ENCODE results near the gene MRPL11. TPM values are rescaled to one million over a fixed set of nuclear protein-coding genes. Genes with fewer than 3 reads are reported as not detected.
"Not testable (repeated sequence)": the region's sequence is repeated elsewhere in the genome, so short reads cannot be mapped to it uniquely, and the experiment has no call there.

MRPL11 gene
- total and polyA plus RNA-seq, 8 donors: 18.8 to 66.8 (median 40.6) TPM

DNA sequence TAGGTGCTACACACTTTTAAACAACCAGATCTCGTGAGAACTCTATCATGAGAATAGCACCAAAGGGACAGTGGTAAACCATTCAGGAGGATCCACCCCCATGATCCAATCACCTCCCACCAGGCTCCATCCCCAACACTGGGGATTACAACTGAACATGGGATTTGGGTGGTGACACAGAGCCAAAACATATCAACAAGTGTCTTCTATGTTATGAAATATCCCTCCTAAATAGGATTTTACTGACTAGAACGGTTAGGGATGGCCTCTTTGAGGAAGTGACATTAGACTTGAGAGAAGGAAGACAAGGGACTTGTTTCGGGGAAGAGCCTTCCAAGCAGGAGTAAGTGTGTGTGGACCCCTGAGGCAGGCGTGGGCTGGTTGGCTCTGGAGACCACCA, 11.9 kb upstream of the MRPL11 start:
- H3K27me3 ChIP-seq: no peaks in the 10 kb centered on the region
- H3K36me3 ChIP-seq: no peaks in the 10 kb centered on the region
- H3K27ac ChIP-seq: no peak overlapping the region
- no peak overlapping the region for H3K4me3 ChIP-seq
- TF ChIP-seq POLR2AphosphoS5 (IDR thresholded peaks at IDR 0.05): no peak
- TF ChIP-seq EP300 (IDR thresholded peaks at IDR 0.05): no peak
- no peak for TF ChIP-seq POLR2A (IDR thresholded peaks at IDR 0.05)
- TF ChIP-seq, protein P1, sequence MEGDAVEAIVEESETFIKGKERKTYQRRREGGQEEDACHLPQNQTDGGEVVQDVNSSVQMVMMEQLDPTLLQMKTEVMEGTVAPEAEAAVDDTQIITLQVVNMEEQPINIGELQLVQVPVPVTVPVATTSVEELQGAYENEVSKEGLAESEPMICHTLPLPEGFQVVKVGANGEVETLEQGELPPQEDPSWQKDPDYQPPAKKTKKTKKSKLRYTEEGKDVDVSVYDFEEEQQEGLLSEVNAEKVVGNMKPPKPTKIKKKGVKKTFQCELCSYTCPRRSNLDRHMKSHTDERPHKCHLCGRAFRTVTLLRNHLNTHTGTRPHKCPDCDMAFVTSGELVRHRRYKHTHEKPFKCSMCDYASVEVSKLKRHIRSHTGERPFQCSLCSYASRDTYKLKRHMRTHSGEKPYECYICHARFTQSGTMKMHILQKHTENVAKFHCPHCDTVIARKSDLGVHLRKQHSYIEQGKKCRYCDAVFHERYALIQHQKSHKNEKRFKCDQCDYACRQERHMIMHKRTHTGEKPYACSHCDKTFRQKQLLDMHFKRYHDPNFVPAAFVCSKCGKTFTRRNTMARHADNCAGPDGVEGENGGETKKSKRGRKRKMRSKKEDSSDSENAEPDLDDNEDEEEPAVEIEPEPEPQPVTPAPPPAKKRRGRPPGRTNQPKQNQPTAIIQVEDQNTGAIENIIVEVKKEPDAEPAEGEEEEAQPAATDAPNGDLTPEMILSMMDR (IDR thresholded peaks at IDR 0.05): no peak
- H3K4me1 ChIP-seq: no peaks in the 10 kb centered on the region
- H3K9me3 ChIP-seq: no peaks in the 10 kb centered on the region
- DNase-seq: no peak
- 62 to 75% (median 67%) methylated on average over 4 of the region's 4 CpGs for WGBS, 5 donors
- intact Hi-C loops (cut with DNase I; ENCODE audit: low total_unique reads): no loop called here

DNA sequence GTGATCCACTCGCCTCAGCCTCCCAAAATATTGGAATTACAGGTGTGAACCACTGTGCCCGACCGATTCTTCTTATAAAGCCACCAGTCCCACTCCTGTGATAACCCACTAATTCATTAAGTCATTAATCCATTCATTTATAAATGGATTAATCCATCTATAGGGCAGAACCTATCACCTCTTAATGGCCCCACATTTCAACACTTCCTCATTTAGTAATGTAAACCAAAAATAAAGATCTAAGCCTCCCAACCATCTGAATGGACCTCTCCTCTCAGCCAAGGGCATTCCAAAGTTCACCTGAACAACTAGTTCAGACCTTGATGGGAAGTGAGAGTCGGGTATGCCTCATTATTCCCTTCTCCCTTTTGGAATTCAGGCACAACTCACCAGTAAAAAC, 9.9 kb upstream of the MRPL11 start:
- WGBS, 5 donors: 66 to 76% (median 72%) methylated on average over 4 of the region's 4 CpGs

DNA sequence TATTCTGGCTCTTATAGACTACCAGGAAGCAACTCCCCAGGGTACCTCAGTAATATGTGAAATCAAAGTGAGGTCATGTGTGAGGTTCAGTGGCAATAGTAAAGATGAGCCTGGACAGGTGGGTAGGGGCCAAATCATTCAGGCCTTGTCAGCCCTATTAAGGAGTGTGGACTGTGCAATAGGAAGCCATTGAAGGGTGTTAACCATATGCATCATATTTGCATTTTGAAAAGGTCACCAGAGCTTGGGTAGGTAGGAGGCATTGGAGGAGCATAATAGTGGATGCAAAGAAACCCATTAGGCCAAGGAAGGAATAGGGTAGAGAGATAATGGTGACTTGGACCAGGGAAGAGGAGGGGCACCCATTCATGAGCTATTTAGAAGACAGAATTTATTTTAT, 8.4 kb upstream of the MRPL11 start:
- H3K4me3 ChIP-seq: no peak overlapping the region
- no peak for DNase-seq
- no peaks in the 10 kb centered on the region for H3K27me3 ChIP-seq
- TF ChIP-seq POLR2A (IDR thresholded peaks at IDR 0.05) (no peak), POLR2AphosphoS5 (IDR thresholded peaks at IDR 0.05) (no peak), EP300 (IDR thresholded peaks at IDR 0.05) (no peak)
- TF ChIP-seq, protein P1 (IDR thresholded peaks at IDR 0.05): no peak
- H3K27ac ChIP-seq: no peak overlapping the region
- intact Hi-C loops (cut with DNase I; ENCODE audit: low total_unique reads): no loop called here
- H3K36me3 ChIP-seq: no peaks in the 10 kb centered on the region
- no peaks in the 10 kb centered on the region for H3K4me1 ChIP-seq
- peaks cover 0 to 18% (median 11%) of the 10 kb centered on the region in 4 donors for H3K9me3 ChIP-seq

More for the DNA sequence above, 9.9 kb upstream of the MRPL11 start:
- DNase-seq: no peak
- Histone ChIP-seq H3K27me3 (no peaks in the 10 kb centered on the region), H3K4me3 (no peak overlapping the region), H3K27ac (no peak overlapping the region), H3K9me3 (peaks cover 0 to 8% (median 4%) of the 10 kb centered on the region in 4 donors), H3K4me1 (no peaks in the 10 kb centered on the region), H3K36me3 (no peaks in the 10 kb centered on the region)
- TF ChIP-seq POLR2AphosphoS5 (IDR thresholded peaks at IDR 0.05) (no peak), POLR2A (IDR thresholded peaks at IDR 0.05) (no peak), EP300 (IDR thresholded peaks at IDR 0.05) (no peak)
- TF ChIP-seq, protein P1 (IDR thresholded peaks at IDR 0.05): no peak
- intact Hi-C loops (cut with DNase I; ENCODE audit: low total_unique reads): no loop called here

DNA sequence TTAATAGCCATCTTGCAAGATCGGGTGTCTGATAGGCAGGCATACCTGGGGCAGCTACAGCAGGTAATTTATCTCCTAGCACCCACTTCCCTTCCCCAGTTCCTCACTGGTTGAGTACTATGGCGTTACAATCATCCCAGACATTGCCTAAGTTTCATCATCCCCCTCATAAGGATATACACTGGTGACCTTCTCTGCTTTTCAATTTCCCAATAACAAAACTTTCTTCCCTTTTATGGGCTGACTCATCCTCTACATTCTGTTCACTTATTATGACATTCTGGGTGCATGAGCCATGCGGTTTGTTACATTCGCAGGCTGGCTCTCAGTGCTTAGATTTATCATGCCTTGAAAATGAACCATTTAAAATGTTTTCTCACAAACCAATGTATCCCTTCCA, 5.0 kb upstream of the MRPL11 start:
- Histone ChIP-seq H3K36me3 (no peaks in the 10 kb centered on the region), H3K9me3 (peaks cover 0 to 18% (median 11%) of the 10 kb centered on the region in 4 donors), H3K4me1 (no peaks in the 10 kb centered on the region), H3K4me3 (no peak overlapping the region), H3K27ac (no peak overlapping the region), H3K27me3 (no peaks in the 10 kb centered on the region)
- WGBS, 5 donors: 80 to 90% (median 83%) methylated on average over 4 of the region's 4 CpGs
- TF ChIP-seq POLR2AphosphoS5 (IDR thresholded peaks at IDR 0.05): no peak
- TF ChIP-seq POLR2A (IDR thresholded peaks at IDR 0.05): no peak
- TF ChIP-seq, protein P1 (IDR thresholded peaks at IDR 0.05): no peak
- no peak for TF ChIP-seq EP300 (IDR thresholded peaks at IDR 0.05)
- DNase-seq: no peak
- intact Hi-C loops (cut with DNase I; ENCODE audit: low total_unique reads): no loop called here

DNA sequence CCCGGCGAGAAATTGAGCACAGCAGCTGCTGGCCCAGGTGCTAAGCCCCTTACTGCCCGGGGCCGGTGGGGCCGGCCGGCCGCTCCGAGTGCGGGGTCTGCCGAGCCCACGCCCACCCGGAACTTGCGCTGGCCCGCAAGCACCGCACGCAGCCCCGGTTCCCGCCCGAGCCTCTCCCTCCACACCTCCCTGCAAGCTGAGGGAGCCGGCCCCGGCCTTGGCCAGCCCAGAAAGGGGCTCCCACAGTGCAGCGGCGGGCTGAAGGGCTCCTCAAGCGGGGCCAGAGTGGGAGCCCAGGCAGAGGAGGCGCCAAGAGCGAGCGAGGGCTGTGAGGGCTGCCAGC, 2.3 kb upstream of the MRPL11 start:
- DNase-seq; intact Hi-C loops (cut with DNase I; ENCODE audit: low total_unique reads); H3K4me3 ChIP-seq; H3K27ac ChIP-seq; H3K27me3 ChIP-seq: not testable (repeated sequence)
- WGBS, 5 donors: 81 to 93% (median 89%) methylated on average over 8 to 27 of the region's 27 CpGs
- H3K9me3 ChIP-seq: peaks cover 0 to 18% (median 11%) of the 10 kb centered on the region in 4 donors
- peaks cover 8 to 15% (median 13%) of the 10 kb centered on the region in 4 donors for H3K4me1 ChIP-seq
- peaks cover 5 to 14% (median 13%) of the 10 kb centered on the region in 4 donors for H3K36me3 ChIP-seq

DNA sequence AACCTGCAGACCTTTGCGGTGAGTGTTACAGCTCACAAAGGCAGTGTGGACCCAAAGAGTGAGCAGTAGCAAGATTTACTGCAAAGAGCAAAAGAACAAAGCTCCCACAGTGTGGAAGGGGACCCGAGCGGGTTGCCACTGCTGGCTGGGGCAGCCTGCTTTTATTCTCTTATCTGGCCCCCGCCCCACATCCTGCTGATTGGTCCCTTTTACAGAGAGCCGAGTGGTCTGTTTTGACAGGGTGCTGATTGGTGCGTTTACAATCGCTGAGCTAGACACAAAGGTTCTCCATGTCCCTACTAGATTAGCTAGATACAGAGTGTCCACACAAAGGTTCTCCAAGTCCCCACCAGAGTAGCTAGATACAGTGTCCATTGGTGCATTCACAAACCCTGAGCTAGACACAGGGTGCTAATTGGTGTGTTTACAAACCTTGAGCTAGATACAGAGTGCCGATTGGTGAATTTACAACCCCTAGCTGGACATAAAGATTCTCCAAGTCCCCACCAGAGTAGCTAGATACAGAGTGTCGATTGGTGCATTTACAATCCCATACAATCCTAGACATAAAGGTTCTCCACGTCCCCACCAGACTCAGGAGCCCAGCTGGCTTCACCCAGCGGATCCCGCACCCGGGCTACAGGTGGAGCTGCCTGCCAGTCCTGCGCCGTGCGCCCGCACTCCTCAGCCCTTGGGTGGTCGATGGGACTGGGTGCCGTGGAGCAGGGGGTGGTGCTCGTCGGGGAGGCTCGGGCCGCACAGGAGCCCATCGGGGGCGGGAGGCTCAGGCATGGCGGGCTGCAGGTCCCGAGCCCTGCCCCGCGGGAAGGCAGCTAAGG, 1.7 kb upstream of the MRPL11 start:
- H3K27me3 ChIP-seq; H3K4me3 ChIP-seq; intact Hi-C loops (cut with DNase I; ENCODE audit: low total_unique reads); H3K27ac ChIP-seq; DNase-seq: not testable (repeated sequence)
- Histone ChIP-seq H3K4me1 (peaks cover 8 to 15% (median 13%) of the 10 kb centered on the region in 4 donors), H3K9me3 (peaks cover 0 to 18% (median 11%) of the 10 kb centered on the region in 4 donors), H3K36me3 (peaks cover 10 to 19% (median 19%) of the 10 kb centered on the region in 4 donors)
- 77 to 84% (median 81%) methylated on average over 17 to 29 of the region's 29 CpGs for WGBS, 5 donors
